ENCODE results near the gene RILPL1. TPM values are rescaled to one million over a fixed set of nuclear protein-coding genes. Genes with fewer than 3 reads are reported as not detected.
"Not testable (repeated sequence)": the region's sequence is repeated elsewhere in the genome, so short reads cannot be mapped to it uniquely, and the experiment has no call there.

RILPL1 gene
- total RNA-seq, 1 donor from 2014 or later = 39.5 TPM

- DNase-seq (ENCODE audit: low spot score) = no peak
- Mint-ChIP-seq H3K9me3 (ENCODE audit: low read depth) (no peaks in the 10 kb centered on the region), H3K36me3 (ENCODE audit: low read depth) (peaks cover 25% of the 10 kb centered on the region), H3K27me3 (ENCODE audit: low read depth) (no peaks in the 10 kb centered on the region), H3K4me1 (ENCODE audit: low read depth) (peaks cover 27% of the 10 kb centered on the region), H3K4me3 (ENCODE audit: unreplicated experiment) (no peak overlapping the region), H3K27ac (ENCODE audit: unreplicated experiment) (peak overlapping the region; percentile 24)
- TF ChIP-seq CTCF (IDR thresholded peaks at IDR 0.05) = no peak
Observed at GRCh38 chr12:123471374-123472068, 62.0 kb downstream of the RILPL1 start.

- Mint-ChIP-seq H3K4me3 (ENCODE audit: unreplicated experiment) (no peak overlapping the region), H3K9me3 (ENCODE audit: low read depth) (no peaks in the 10 kb centered on the region)
Observed at GRCh38 chr12:123469978-123470377, 63.5 kb downstream of the RILPL1 start.

GRCh38 chr12:123468786-123469185 lies 64.7 kb downstream of the RILPL1 start:
- Mint-ChIP-seq H3K27ac (ENCODE audit: unreplicated experiment) (no peak overlapping the region), H3K4me1 (ENCODE audit: low read depth) (peaks cover 39% of the 10 kb centered on the region), H3K36me3 (ENCODE audit: low read depth) (peaks cover 30% of the 10 kb centered on the region), H3K27me3 (ENCODE audit: low read depth) (no peaks in the 10 kb centered on the region), H3K9me3 (ENCODE audit: low read depth) (no peaks in the 10 kb centered on the region), H3K4me3 (ENCODE audit: unreplicated experiment) (no peak overlapping the region)
- TF ChIP-seq CTCF (IDR thresholded peaks at IDR 0.05) = peak; percentile 43
- no peak for DNase-seq (ENCODE audit: low spot score)

More at GRCh38 chr12:123469978-123470377, 63.5 kb downstream of the RILPL1 start:
- no peak for TF ChIP-seq CTCF (IDR thresholded peaks at IDR 0.05)
- peaks cover 36% of the 10 kb centered on the region for H3K4me1 Mint-ChIP-seq (ENCODE audit: low read depth)
- DNase-seq (ENCODE audit: low spot score) = no peak
- peaks cover 29% of the 10 kb centered on the region for H3K36me3 Mint-ChIP-seq (ENCODE audit: low read depth)
- no peak overlapping the region for H3K27ac Mint-ChIP-seq (ENCODE audit: unreplicated experiment)
- no peaks in the 10 kb centered on the region for H3K27me3 Mint-ChIP-seq (ENCODE audit: low read depth)

- no peak for TF ChIP-seq CTCF (IDR thresholded peaks at IDR 0.05)
- Mint-ChIP-seq H3K9me3 (ENCODE audit: low read depth) (no peaks in the 10 kb centered on the region), H3K27ac (ENCODE audit: unreplicated experiment) (no peak overlapping the region), H3K4me1 (ENCODE audit: low read depth) (peaks cover 29% of the 10 kb centered on the region), H3K4me3 (ENCODE audit: unreplicated experiment) (no peak overlapping the region), H3K36me3 (ENCODE audit: low read depth) (peaks cover 12% of the 10 kb centered on the region), H3K27me3 (ENCODE audit: low read depth) (no peaks in the 10 kb centered on the region)
- DNase-seq (ENCODE audit: low spot score) = no peak
Observed at GRCh38 chr12:123465084-123465483, 68.4 kb downstream of the RILPL1 start.

- Mint-ChIP-seq H3K36me3 (ENCODE audit: low read depth) (peaks cover 14% of the 10 kb centered on the region), H3K4me1 (ENCODE audit: low read depth) (peaks cover 42% of the 10 kb centered on the region)
- not testable (repeated sequence) for H3K9me3 Mint-ChIP-seq (ENCODE audit: low read depth); DNase-seq (ENCODE audit: low spot score); H3K27me3 Mint-ChIP-seq (ENCODE audit: low read depth); H3K27ac Mint-ChIP-seq (ENCODE audit: unreplicated experiment); H3K4me3 Mint-ChIP-seq (ENCODE audit: unreplicated experiment)
Observed at GRCh38 chr12:123463174-123463573, 70.3 kb downstream of the RILPL1 start.
